Endodermal cell (in vitro differentiated cells): ENCODE results near the gene LYL1. TPM values are rescaled to one million over a fixed set of nuclear protein-coding genes. Genes with fewer than 3 reads are reported as not detected.

Source experiments
- DNase-seq: peaks from one replicate; pipeline ENCODE4 v3.0.0-alpha.2; 2017
- H3K27ac ChIP-seq: 2 replicates; pipeline ENCODE4 v1.5.1; 2013; ENCODE audit warnings: mild to moderate bottlenecking, low read depth, low read length, moderate library complexity
- H3K27me3 ChIP-seq: 2 replicates; pipeline ENCODE4 v1.6.1; 2013; ENCODE audit warnings: mild to moderate bottlenecking, low read length, moderate library complexity; ENCODE audit not compliant: insufficient read depth, control insufficient read depth, poor library complexity, severe bottlenecking
- H3K36me3 ChIP-seq: 2 replicates; pipeline ENCODE4 v1.7.0; 2013; ENCODE audit warnings: mild to moderate bottlenecking, low read length, moderate library complexity; ENCODE audit not compliant: control insufficient read depth, insufficient read depth
- H3K4me1 ChIP-seq: one replicate; pipeline ENCODE4 v1.7.0; 2013; ENCODE audit warnings: low read length; ENCODE audit not compliant: control insufficient read depth, insufficient read depth
- H3K4me3 ChIP-seq: 2 replicates; pipeline ENCODE4 v1.5.1; 2013; ENCODE audit warnings: mild to moderate bottlenecking, low read length, moderate library complexity
- H3K9ac ChIP-seq: 2 replicates; pipeline ENCODE4 v1.6.1; 2013; ENCODE audit warnings: mild to moderate bottlenecking, low read length, moderate library complexity; ENCODE audit not compliant: poor library complexity, severe bottlenecking; ENCODE audit errors: extremely low read depth
- H3K9me3 ChIP-seq: 2 replicates; pipeline ENCODE4 v1.6.1; 2013; ENCODE audit warnings: mild to moderate bottlenecking, low read length, moderate library complexity; ENCODE audit not compliant: control insufficient read depth
- H3K27ac Mint-ChIP-seq: 2 replicates; pipeline ENCODE4 v1.8.0; 2020; ENCODE audit warnings: mixed read lengths
- H3K27me3 Mint-ChIP-seq: 2 replicates; pipeline ENCODE4 v1.8.0; 2021; ENCODE audit warnings: mild to moderate bottlenecking, mixed read lengths; ENCODE audit not compliant: insufficient read depth
- H3K36me3 Mint-ChIP-seq: 2 replicates; pipeline ENCODE4 v1.8.0; 2020; ENCODE audit warnings: low read depth, mixed read lengths
- H3K4me1 Mint-ChIP-seq: 2 replicates; pipeline ENCODE4 v1.8.0; 2020; ENCODE audit warnings: mixed read lengths
- H3K4me3 Mint-ChIP-seq: 2 replicates; pipeline ENCODE4 v1.8.0; 2020; ENCODE audit warnings: mild to moderate bottlenecking, moderate library complexity, mixed read lengths
- H3K9me3 Mint-ChIP-seq: 2 replicates; pipeline ENCODE4 v1.8.0; 2020; ENCODE audit warnings: mild to moderate bottlenecking, mixed read lengths
- CTCF ChIP-seq: fragments of 200-600 bp; sonication (generic); conservative IDR thresholded peaks from 2 replicates; pipeline ENCODE4 v1.5.0; 2021; ENCODE audit warnings: antibody characterized with exemption, mild to moderate bottlenecking
- WGBS, 2 experiments: methylation state at CpG; one replicate each; pipeline versions ENCODE4 v1.1.5 to v1.1.7; 2013; ENCODE audit warnings: missing lambda C conversion rate in 2 of 2, mixed read lengths in 1 of 2; ENCODE audit not compliant: insufficient coverage in 1 of 2, insufficient read length in 1 of 2; 5-methylcytosine and 5-hydroxymethylcytosine counted together
- total RNA-seq, 2 donors: library from RNA; stranded (reverse); fragmentation: NEBNext Ultra II Directional in 1 of 2; extraction: Animal tissue kit (Norgen Biotek cat#: 25700) in 1 of 2; gene quantifications; 2 replicates in 1 of 2; 3 replicates in 1 of 2; pipeline ENCODE4 v1.2.1, GENCODE V29; 2021

Gene LYL1
- total RNA-seq, 2 donors from 2014 or later, result 1.9 to 2.0 TPM

GRCh38 chr19:13064092-13064489 lies 38.6 kb downstream of the LYL1 start:
- WGBS, 2 experiments, result 70 to 86% methylated on average over 2 to 6 of the region's 6 CpGs
- H3K27me3 ChIP-seq, result peaks cover 54% of the 10 kb centered on the region
- H3K4me3 ChIP-seq, result no peak overlapping the region
- Mint-ChIP-seq H3K36me3 (no peaks in the 10 kb centered on the region), H3K9me3 (no peaks in the 10 kb centered on the region), H3K27ac (no peak overlapping the region), H3K27me3 (peaks cover 79% of the 10 kb centered on the region), H3K4me3 (no peak overlapping the region), H3K4me1 (peaks cover 5% of the 10 kb centered on the region)
- no peak for TF ChIP-seq CTCF
- no peak overlapping the region for H3K27ac ChIP-seq
- DNase-seq, result no peak
- no peaks in the 10 kb centered on the region for H3K36me3 ChIP-seq
- no peaks in the 10 kb centered on the region for H3K9me3 ChIP-seq
- no peak overlapping the region for H3K9ac ChIP-seq
- no peaks in the 10 kb centered on the region for H3K4me1 ChIP-seq

- Mint-ChIP-seq H3K27ac (no peak overlapping the region), H3K36me3 (no peaks in the 10 kb centered on the region), H3K9me3 (no peaks in the 10 kb centered on the region), H3K4me3 (no peak overlapping the region), H3K4me1 (peaks cover 2% of the 10 kb centered on the region), H3K27me3 (peaks cover 82% of the 10 kb centered on the region)
- no peaks in the 10 kb centered on the region for H3K4me1 ChIP-seq
- 82 to 89% methylated on average over 1 to 5 of the region's 5 CpGs for WGBS, 2 experiments
- DNase-seq, result no peak
- no peak for TF ChIP-seq CTCF
- no peak overlapping the region for H3K9ac ChIP-seq
- no peaks in the 10 kb centered on the region for H3K9me3 ChIP-seq
- no peaks in the 10 kb centered on the region for H3K36me3 ChIP-seq
- H3K27me3 ChIP-seq, result peaks cover 58% of the 10 kb centered on the region
- no peak overlapping the region for H3K27ac ChIP-seq
- no peak overlapping the region for H3K4me3 ChIP-seq
Measured at GRCh38 chr19:13063461-13064091, 39.1 kb downstream of the LYL1 start.

GRCh38 chr19:13062317-13062716 lies 40.3 kb downstream of the LYL1 start:
- H3K27me3 Mint-ChIP-seq, result peaks cover 85% of the 10 kb centered on the region
- Histone ChIP-seq H3K27ac (no peak overlapping the region), H3K9ac (no peak overlapping the region), H3K36me3 (no peaks in the 10 kb centered on the region), H3K27me3 (peaks cover 71% of the 10 kb centered on the region), H3K9me3 (no peaks in the 10 kb centered on the region), H3K4me1 (no peaks in the 10 kb centered on the region), H3K4me3 (no peak overlapping the region)
- peaks cover 2% of the 10 kb centered on the region for H3K4me1 Mint-ChIP-seq
- H3K36me3 Mint-ChIP-seq, result no peaks in the 10 kb centered on the region
- TF ChIP-seq CTCF, result no peak
- no peak overlapping the region for H3K27ac Mint-ChIP-seq
- no peak overlapping the region for H3K4me3 Mint-ChIP-seq
- no peaks in the 10 kb centered on the region for H3K9me3 Mint-ChIP-seq
- DNase-seq, result no peak
